Measurements from ENCODE around the gene PITX3.
"Not testable (repeated sequence)": the region's sequence is repeated elsewhere in the genome, so short reads cannot be mapped to it uniquely, and the experiment has no call there.

PITX3 gene

GRCh38 chr10:102230264-102230860, 10.9 kb downstream of the PITX3 start:
- in situ Hi-C loops (cut with MboI; ENCODE audit: low sequenced_read_pairs) = loop anchor here (10.0 to 25.0 kb wide), 2 partner anchors 124 to 357 kb away; no protein-coding TSS in a partner anchor

- in situ Hi-C loops (cut with MboI; ENCODE audit: low sequenced_read_pairs) = loop anchor here (10.0 to 25.0 kb wide), 2 partner anchors 125 to 357 kb away; no protein-coding TSS in a partner anchor
These were observed 11.5 kb downstream of the PITX3 start for GRCh38 chr10:102229810-102230263.

- in situ Hi-C loops (cut with MboI; ENCODE audit: low sequenced_read_pairs) = loop anchor here (25.0 kb wide), 1 partner anchor 360 kb away; no protein-coding TSS in a partner anchor
These were observed 14.3 kb downstream of the PITX3 start for GRCh38 chr10:102227050-102227449.

GRCh38 chr10:102226542-102226870, 14.8 kb downstream of the PITX3 start:
- in situ Hi-C loops (cut with MboI; ENCODE audit: low sequenced_read_pairs) = loop anchor here (25.0 kb wide), 1 partner anchor 361 kb away; no protein-coding TSS in a partner anchor

- in situ Hi-C loops (cut with MboI; ENCODE audit: low sequenced_read_pairs) = loop anchor here (25.0 kb wide), 1 partner anchor 361 kb away; no protein-coding TSS in a partner anchor
These were observed 15.4 kb downstream of the PITX3 start, which contains the start of gene ELOVL3 for GRCh38 chr10:102225646-102226541. Gene ELOVL3 (plus strand): TSS chr10:102226299. CDS start chr10:102226549, 250 bp downstream.

- in situ Hi-C loops (cut with MboI; ENCODE audit: low sequenced_read_pairs) = no loop called here
These were observed 18.5 kb downstream of the PITX3 start for GRCh38 chr10:102222797-102223196.

- in situ Hi-C loops (cut with MboI; ENCODE audit: low sequenced_read_pairs) = no loop called here
These were observed 20.7 kb downstream of the PITX3 start for GRCh38 chr10:102220612-102221011.

DNA sequence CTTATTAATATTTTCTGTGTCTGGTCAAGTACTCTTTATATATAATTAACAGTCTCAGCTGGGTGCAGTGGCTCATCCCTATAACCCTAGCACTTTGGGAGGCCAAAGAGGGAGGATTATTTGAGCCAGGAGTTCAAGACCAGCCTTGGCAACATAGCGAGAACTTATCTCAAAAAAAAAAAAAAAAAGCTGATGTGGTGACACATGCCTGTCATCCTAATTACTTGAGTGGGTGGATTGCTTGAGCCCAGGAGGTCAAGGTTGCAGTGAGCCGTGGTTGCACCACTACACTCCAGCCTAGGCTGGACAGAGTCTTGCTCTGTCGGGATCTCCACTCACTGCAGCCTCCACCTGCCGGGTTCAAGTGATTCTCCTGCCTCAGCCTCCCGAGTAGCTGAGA, 21.9 kb downstream of the PITX3 start:
- in situ Hi-C loops (cut with MboI; ENCODE audit: low sequenced_read_pairs) = no loop called here

- in situ Hi-C loops (cut with MboI; ENCODE audit: low sequenced_read_pairs) = not testable (repeated sequence)
These were observed 27.7 kb downstream of the PITX3 start for GRCh38 chr10:102213599-102213998.

- in situ Hi-C loops (cut with MboI; ENCODE audit: low sequenced_read_pairs) = no loop called here
These were observed 29.6 kb downstream of the PITX3 start for GRCh38 chr10:102211615-102212299.

- in situ Hi-C loops (cut with MboI; ENCODE audit: low sequenced_read_pairs) = no loop called here
These were observed 32.8 kb downstream of the PITX3 start for GRCh38 chr10:102208311-102209035.

- in situ Hi-C loops (cut with MboI; ENCODE audit: low sequenced_read_pairs) = no loop called here
These were observed 38.9 kb downstream of the PITX3 start for GRCh38 chr10:102202386-102202785.

DNA sequence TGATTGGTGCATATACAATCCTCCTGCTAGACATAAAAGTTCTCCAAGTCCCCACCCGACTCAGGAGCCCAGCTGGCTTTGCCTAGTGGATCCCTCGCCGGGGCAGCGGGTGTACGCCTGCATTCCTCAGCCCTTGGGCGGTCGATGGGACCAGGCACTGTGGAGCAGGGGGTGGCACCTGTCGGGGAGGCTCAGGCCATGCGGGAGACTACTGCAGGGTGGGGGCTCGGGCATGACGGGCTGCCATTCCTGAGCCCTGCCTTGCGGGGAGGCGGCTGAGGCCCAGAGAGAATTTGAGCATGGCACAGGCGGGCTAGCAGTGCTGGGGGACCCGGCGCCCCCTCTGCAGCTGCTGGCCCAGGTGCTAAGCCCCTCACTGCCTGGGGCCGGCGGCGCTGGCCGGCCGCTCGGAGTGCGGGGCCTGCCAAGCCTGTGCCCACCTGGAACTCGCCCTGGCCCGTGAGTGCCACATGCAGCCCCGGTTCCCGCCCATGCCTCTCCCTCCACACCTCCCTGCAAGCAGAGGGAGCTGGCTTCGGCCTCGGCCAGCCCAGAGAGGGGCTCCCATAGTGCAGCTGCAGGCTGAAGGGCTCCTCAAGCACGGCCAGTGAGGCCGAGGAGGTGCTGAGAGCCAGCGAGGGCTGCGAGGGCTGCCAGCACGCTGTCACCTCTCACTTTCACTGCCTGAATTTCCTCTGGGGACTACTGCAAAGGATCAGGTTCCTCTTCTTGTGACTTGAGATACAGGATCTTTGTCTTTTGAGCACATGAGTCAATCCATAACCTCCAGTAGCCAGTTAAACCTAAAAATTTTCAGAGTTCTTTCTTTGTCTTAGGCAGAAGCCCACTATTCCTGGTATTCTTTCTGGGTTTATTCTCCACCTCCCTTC, 40.3 kb downstream of the PITX3 start:
- in situ Hi-C loops (cut with MboI; ENCODE audit: low sequenced_read_pairs) = no loop called here

DNA sequence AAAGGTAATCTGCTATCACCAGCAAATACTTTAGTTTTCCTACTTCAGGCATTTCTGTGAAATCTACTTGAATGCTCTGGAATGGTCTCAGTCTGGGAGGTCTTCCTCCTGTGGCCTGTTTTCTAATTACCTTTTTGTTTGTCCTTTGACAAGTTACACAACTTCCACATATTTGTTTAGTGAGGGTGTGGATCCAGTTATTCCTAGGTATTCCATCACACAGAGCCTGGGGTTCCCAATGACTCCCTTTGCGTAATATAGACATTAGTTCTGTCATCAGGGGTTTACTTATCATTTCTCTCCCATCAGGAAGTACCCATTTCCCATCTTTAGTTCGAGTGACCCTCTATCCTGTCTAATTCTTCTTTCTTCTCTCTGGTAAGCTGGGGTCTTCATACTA, 43.3 kb downstream of the PITX3 start:
- in situ Hi-C loops (cut with MboI; ENCODE audit: low sequenced_read_pairs) = no loop called here

- in situ Hi-C loops (cut with MboI; ENCODE audit: low sequenced_read_pairs) = no loop called here
These were observed 44.4 kb downstream of the PITX3 start for GRCh38 chr10:102196893-102197292.

- in situ Hi-C loops (cut with MboI; ENCODE audit: low sequenced_read_pairs) = no loop called here
These were observed 45.9 kb downstream of the PITX3 start for GRCh38 chr10:102195296-102195870.

DNA sequence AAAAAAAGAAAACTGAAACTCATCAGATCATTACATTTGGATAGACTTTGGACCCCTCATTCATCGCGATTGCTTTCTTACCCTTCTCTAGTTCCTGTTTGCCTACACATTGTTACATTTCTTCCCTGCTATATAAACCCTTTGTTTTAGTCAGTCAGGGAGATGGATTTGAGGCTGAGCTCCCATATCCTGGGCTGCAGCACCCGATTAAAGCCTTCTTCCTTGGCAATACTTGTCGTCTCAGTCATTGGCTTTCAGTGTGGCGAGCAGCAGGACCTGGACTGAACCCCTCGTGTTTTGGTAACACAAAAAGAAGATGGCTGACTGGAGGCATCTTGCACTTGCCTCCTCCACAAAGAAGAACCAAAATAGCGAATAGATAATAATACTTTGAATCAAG, 49.4 kb downstream of the PITX3 start:
- in situ Hi-C loops (cut with MboI; ENCODE audit: low sequenced_read_pairs) = no loop called here

GRCh38 chr10:102188941-102189898, 52.1 kb downstream of the PITX3 start:
- in situ Hi-C loops (cut with MboI; ENCODE audit: low sequenced_read_pairs) = not testable (repeated sequence)
